Heart left ventricle (tissue), 13 donors: ENCODE results near the gene HAUS5.

Source experiments
- CTCF ChIP-seq, 12 donors: fragments of 200-600 bp; sonication (generic) in 4 of 12; IDR thresholded peaks; one replicate each; pipeline versions ENCODE4 v1.5.0 to v1.8.0; 2018 to 2022; ENCODE audit warnings: antibody characterized with exemption in 12 of 12, mild to moderate bottlenecking in 5 of 12
- POLR2A ChIP-seq, 2 donors: fragments of 450-650 bp; IDR thresholded peaks; one replicate each; pipeline ENCODE4 v1.6.1; 2017; ENCODE audit warnings: antibody characterized with exemption in 2 of 2, mild to moderate bottlenecking in 2 of 2, moderate library complexity in 2 of 2
- donor health status: ischemic (EF 13 %, LVEDD 7.1; RV severe dilation, severe dysfunction).
- donor health status: DM: no; HTN: yes; CAD: no.
- donor health status: DM: no; HTN: no; CAD: no.
- donor health status: ischemic (EF 25% LVEDD 6.9; RV normal size, moderate dysfunction).
- donor health status: ischemic (EF 25% LVEDD 5.7; RV mildly dilated, moderate dysfunction).
- donor health status: ischemic (EF 35%, LVEDD 5.7; RV mildly dilated, moderate dysfunction).
- donor health status: nonischemic (EF 11% LVEDD 7.7; RV severe dilation, severe dysfunction).
- donor health status: DM: yes; HTN: yes; CAD: no.
- donor health status: PGD.
- donor health status: ischemic (EF 29% LVEDD 5.4; RV normal size, mild dysfunction).
- donor health status: nonischemic (EF 23%, LVEDD 6.1; RV moderate dilation, normal function).

DNA sequence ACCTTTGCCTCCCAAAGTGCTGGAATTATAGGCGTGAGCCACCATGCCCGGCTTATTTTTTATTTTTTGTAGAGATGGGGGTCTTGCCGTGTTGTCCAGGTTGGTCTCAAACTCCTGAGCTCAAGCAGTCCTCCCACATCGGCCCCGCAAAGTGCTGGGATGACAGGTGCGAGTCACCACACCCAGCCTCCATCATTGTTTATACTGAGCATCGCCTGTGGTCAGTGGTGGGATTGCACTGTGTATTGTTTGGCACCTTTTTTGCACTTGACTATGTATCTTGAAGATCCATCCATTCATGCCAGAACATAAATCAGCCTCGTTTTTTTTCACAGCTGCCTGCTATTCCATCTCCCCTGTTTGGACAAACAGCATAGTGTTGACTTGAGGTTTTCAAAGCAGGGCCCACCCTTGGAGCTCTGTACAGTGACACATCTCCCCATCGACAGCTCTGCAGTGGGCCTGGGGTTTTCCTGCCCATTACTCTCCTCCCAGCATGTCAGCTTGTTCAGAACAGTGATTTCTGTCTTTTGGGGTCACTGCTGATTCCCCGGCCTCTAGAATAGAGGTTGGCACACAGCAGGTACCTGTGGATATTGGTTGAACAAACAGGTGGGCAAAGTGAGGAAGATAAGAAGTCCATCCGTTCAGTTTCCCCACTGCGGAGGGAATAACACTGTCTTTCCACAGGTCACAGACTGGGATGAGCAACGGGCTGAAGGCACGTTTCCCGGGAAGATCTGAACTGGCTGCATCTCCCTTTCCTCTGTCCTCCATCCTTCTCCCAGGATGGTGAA lies 45.6 kb downstream of the HAUS5 start:
- TF ChIP-seq CTCF (IDR thresholded peaks at IDR 0.05) (peak in 1 of 12 donors; percentile 23), POLR2A (IDR thresholded peaks at IDR 0.05) (no peak)
